ENCODE results near the gene RPRML.
"Not testable (repeated sequence)": the region's sequence is repeated elsewhere in the genome, so short reads cannot be mapped to it uniquely, and the experiment has no call there.

RPRML gene

DNA sequence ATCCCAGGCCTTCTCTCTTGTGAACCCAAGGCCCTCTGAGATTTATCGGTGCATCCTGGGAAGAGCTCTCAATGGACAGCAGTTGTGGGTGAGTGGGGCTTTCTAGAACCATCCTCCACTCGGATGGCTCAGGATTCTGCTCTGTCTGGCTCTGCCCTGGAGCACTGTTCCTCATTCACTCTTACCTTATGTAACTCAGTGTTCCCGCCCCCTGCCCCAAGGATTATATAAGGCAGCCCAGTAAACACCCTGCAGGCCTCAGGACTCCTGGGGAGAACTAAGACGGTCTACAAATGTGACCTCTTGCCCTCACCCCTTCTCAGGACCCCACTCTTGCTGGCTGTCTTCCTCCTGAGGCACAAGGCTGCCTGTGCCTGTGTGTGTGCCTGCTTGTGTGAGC is 3.8 kb downstream of the RPRML start:
- DNase-seq: no peak

DNA sequence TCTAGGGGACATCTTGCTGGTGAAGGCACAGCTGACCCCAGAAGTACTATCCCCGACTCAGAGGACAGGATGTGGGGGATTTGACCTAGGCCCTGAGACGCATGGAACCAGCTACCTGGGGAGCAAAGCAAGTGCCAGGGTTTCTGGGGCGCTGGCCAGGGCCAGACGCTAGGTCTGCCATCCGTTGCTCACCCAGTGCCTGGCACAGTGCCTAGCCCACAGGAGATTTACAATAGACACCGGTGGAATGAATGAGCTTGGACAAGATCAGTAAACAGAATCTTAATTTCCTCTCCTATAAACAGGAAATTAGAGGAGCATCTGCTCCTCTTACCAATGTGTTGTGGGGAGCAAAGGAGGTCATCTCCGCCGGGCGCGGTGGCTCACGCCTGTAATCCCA is 5.0 kb downstream of the RPRML start:
- DNase-seq: no peak

DNA sequence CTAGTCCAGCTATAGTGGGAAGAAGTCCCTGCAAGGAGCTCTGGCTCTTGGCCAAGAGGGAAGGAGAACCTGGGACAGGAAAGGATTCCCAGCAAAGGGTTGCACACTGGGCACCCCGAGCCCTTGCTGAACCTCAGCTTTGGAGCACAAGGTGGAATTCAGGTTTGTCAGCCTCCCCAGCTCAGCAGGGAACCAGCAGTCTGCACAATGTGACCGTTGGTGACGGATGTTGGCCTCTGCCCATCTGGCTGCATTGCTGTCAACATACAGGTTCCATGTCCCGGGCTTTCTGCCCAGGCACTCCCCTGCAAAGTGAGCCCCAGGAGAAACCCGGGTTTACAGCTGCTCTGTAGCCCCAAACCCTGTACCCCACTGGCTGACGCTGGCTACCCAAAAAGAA is 6.7 kb downstream of the RPRML start:
- no peak for DNase-seq

DNA sequence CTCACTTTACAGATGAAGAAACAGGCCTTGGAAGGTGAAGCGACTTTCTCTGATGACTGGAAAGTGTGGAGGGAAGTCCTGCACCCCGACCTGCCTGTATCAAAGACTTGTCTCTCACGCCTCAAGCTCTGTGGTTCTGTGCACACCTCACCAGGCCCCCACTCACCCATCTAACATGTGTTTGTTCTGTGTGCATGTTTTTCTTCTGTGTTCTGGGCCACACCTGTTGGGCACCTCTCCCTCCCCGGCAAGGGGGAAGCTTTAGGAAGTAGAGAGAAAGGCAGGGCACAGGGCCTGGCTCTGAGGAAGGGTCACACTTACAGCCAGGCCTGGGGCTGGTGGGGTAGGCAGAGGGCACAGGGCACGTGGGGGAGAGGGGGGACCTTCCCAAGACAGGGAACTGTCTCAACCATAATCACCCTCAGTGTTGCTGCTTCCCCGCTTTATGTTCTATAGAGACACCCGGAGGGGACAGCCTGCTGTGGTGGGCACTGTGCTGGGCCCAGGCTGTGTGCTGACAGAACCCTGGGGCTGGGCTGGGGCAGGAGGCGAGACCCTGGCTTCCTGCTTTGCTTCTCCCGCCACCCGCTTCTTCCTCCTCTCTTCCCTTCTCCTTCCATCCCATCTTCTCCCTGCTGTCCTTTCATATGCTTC is 7.3 kb downstream of the RPRML start:
- DNase-seq: no peak

DNA sequence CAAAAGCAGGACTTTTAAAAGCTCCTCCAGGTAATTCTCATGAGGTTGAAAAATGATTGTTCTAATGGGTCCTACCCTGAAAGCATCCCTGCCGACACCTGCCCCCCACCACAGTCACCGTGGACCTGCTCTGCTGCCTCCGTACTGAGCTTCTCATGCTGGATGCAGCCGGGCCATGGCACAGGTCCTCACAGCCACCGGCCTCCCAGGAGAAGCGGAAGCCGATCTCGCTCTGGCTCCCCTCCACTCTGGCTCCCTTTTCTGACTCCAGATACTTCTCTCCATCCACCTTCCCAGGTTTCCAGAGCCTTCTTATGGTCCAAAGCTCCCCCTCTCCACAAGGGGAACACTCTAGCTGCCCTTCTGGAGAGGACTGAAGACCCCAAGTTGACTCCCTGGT is 10.2 kb downstream of the RPRML start:
- no peak for DNase-seq

DNA sequence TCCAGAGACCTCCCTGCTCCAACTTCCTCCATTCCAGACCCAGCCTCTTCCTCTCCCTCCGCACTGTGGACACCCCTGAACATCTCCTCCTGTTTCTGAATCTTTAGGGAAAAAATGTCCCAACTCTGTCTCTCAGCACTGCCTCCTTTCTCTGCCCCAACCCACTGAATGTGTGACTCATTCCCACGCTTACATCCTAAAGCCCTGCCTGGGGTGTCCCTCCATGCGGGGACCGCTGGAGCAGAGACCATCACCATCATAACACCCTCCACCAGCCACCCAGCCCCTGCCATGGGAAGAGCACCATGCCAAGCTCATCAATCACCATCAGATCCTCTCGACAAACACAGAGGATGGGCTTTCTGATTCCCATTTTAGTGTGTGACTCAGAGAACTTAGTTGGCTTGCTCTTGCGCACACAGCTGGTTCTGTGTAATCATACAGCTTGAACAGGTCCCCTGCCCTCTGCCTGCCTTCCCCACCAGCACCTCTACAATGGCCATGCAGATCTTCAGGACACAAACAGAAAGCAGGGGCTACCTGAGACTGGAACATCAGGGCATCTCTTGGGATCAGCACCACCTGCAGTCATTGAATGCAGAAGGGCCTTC is 10.7 kb downstream of the RPRML start:
- DNase-seq: no peak

DNA sequence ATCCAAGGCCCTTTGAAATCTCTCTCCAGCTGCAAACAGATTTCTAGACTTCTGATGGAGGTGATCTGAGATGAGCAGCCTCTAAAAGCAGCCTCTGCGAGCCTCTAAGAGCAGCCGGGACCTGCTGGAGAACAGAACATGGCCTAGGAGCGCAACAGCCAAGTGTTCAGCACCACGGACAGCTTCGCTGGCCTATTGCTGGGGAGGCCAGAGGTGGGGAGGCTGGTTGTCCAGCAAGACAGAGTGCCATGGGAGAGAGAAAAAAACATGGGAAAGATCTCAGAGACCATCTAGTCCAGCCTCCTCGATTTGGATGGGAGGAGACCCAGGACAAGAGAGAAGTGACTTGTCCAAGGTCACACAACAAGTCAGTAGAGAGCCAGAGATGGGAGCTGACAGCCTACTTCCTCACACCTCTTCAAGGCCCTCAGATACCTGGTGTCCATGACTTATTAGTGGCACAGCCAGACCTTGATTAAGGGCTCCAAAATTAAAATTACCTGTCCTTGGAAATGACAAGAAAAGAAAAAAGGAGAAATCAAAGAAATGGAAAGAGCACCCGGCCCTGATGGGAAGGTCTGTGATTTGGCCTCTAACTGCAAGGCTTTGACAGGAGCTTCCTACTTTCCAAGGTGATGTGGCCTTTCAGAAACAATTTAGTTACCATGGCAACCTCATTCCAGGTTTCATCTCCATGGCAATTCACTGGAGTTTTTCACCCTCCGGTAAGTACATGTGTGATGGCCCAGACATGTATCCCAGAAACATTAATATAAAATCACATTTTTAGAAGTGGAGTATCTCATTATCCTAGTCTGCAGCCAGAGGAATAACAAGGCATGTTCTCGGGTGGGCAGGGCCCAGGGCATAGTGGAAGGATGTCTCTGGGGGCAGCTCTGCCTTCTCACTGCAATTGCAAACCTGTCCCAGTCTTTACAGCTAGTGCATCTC is 14.5 kb downstream of the RPRML start:
- DNase-seq: no peak

DNA sequence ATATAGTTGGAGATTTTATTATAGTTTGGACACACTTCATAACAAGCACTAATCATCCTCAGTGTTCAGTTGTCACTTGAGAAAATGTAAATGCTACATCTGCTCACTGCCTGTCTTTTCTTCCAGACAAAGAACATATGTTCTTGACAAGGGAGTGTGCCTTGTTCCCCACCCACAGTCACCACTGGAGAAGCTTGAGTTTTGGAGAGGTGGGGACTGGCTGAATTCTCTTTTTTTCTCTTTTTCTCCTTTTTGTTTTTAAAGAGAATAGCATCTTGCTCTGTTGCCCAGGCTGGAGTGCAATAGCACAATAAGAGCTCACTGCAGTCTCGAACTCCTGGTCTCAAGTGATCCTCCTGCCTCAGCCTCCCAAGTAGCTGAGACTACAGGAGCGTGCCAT is 15.5 kb downstream of the RPRML start:
- no peak for DNase-seq

DNA sequence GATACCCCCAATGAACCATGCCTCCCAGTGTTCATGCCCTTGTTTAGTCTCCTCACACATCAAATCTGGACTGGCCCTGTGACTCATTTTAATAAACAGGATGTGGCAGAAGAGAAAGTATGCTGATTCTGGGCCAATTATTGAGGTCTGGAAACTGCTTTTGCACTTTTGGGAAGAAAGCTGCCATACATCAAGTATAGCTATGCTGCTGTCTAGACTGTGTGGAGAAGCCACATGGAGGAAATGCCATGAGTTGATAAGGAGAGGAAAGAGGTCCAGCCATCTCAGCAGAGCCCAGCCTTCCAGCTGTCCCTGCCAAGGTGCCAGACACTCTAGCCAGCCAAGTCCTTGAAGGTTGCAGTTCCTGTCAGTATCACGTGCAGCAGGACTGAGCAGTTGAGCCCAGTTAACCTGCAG is 16.7 kb downstream of the RPRML start:
- no peak for DNase-seq

DNA sequence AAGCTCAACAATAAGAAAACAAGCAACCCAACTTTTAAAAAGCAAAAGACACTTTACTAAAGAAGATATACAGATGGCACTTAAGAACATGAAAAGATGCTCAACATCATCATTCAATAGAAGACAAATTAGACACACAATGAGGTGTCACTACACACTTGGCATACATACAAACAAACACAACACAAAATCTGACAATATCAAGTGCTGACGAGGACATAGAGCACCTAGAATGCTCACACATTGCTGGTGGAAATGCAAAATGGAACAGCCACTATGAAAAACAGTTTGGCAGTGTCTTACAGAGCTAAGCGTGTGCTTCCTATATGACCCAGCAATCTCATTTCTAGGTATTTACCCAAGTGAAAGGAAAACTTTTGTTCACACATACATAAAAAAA is 18.9 kb downstream of the RPRML start:
- DNase-seq: no peak

DNA sequence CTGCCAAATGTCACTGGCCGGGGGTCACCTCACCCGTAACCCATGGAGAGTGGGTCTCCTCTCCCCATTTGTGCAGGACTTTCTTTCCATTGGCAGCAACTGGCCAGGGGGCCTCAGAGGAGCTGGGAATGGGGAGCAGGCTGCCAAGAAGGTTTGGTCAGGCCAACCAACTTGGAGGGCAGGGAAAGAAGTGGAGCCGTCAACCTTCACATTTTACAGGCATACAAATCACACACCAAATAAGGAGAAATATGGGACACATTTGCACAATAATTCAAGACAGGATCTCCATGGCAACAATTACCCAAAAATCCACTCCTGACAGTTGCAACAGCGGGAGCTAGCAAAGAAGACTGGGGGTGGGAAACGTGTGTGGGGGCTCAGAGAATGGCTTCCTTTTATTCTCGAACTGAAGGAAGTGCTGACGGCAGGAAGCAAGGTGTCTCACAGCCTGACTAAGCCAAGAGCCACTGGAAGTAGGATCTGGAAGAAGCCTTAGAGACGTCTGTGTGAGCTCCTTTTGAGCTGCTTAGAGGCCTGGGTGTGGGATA is 20.9 kb downstream of the RPRML start:
- no peak for DNase-seq

DNA sequence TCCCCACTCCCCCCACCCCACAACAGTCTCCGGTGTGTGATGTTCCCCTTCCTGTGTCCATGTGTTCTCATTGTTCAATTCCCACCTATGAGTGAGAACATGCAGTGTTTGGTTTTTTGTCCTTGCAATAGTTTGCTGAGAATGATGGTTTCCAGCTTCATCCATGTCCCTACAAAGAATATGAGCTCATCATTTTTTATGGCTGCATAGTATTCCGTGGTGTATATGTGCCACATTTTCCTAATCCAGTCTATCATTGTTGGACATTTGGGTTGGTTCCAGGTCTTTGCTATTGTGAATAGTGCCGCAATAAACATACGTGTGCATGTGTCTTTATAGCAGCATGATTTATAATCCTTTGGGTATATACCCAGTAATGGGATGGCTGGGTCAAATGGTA is 25.9 kb downstream of the RPRML start:
- DNase-seq: not testable (repeated sequence)

DNA sequence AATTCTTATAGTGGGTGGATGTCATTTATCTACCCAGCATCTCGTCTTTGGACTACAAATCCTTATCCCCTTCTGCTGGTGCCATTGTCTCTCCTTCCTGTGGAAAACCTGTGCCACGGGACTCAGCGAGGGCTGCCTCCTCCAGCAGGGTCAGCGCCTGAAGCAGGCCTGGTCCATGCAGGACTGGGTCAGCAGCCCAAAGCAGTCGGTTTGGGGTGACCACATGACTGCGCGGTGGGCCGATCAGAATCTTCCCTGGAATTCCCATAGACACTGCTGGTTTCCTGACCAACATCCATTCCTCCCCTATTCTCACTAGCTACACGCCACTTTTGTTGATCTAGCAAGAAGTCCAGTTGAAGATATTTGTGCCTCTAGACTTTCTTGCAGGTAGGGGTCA is 26.9 kb downstream of the RPRML start:
- no peak for DNase-seq

DNA sequence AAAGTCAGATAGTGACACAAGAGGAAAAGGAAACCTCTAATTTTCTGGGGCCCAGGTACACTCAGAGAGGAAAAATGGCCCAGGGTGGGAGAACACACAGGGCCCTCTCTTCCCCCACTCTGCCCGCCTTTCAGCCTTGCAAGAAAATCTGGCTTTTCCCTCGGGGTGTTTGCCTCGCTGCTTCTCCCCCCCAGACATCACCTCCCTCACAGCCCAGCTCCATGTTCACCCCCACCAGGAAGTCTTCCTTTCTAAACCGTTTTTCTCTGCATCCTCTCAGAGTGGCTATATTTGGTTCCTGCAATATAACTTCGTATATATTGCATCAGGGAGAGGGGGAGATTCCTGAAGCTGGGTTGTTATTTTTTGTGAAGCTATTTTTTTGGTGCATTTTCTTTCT is 27.3 kb downstream of the RPRML start:
- no peak for DNase-seq

DNA sequence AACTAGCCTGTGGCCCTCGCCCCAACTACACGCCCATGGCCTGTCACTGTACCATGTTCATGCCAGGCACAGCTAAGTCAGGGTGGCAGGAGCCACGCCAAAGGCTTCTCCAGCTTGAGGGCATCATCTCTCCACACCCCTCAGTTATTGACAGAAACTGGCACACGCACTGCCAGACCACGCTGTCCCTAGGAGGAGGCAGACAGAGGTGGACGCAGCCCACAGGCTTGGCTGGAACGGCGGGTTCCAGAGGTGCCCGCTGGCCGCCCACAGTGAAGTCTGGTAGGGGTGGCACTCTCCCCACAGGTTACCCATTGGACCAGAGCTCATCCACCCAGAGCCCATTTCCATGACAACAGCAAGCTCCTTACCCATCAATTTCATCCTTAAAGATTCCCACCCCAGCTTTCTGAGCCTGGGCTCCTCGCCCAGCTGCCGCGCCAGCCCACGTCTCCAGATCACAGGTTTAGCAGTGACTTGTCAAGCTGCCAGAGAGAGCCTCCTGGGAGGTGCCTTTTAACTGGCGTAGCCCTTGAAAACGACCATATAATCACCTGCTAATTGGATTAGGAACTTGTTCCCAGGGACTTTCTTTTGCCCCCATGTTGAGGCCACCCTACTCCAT is 27.9 kb downstream of the RPRML start:
- DNase-seq: no peak

DNA sequence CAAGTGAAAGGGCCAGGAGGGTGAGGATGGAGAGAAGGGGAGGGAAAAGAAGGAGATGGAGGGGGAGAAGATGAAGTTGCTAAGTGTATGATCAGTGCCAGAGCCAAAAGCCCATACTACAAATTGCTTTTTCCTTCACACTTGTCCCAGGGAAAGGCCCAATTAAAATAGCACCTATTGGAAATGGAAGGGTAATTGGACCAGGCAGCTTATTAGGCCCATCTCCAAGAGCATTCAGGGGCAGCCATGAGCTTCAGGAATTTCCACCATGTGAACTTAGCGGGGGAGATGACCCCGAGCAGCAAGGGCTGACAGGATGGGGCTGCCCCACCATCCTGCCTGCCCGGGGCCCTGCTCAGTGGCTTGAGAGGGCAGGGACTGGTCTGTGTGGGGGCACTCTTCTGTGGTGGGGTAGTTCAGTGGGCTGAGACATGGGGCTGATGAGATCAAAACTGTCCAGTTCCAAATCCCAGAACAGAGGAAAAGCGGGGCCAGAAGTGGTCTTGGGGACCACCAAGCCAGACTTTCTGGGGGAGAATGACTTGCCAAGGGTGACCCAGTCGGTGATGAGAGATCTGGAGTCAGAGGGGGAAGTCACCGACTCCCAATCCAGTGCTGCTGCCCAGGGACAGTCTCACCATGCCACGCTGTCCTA is 28.6 kb downstream of the RPRML start:
- DNase-seq: no peak

DNA sequence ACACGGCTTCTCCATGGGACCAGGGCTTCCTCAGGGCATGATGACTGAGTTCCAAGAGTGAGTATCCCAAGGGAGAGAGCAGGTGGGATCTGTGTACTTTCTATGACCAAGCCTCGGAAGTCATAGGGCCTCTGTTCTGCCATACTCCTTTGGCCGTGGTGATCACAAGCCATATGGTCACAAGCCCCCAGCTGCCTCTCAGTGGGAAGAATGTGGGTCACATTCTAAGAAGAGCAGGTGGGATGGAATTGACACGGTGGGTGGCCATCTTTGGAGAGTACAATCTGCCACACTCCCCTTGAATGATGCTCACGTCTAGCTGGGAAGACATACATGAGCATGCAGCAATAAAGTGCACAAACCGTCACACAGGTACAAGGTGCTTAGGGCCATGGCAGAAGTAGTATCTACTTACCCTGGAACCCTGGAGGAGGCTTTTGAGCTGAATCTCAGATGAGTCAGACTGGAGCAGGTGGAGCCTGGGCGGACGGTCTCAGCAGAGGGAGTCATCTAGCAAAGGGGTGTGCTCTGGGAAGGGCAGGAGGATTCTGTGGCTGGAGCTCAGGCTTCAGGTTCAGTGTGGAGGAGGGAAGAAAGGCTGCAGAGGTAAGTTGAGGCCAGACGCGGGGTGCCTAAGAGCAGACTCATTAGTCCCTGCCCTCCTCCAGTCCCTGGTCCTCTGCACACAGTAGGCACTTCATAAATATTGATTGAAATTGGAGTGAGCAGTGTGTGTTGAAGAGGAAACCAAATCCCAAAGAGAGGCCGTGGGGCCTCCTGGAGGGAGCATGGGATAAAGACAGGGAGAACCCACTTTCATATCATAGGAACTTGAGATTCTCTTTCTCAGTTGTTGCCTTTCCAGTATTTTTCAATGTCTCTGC is 29.5 kb downstream of the RPRML start:
- no peak for DNase-seq

DNA sequence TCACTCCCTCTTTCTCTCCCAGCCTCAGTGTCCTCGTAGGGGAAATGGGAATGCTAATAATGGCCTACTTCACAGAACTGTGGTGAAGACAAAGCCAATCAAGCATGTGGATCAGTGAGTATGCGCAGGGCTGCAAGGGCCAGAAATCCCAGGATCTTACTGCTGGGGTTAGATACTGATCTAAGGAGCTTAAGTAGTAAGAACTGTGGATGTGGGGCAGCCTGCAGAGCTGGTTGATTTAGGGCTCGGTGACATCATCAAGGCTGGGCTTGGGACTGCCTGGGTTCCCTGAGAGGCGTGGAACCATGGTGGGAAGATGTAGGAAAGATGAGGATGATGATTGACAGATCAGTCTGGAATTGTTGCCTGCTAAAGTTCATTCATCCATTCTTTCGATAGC is 30.5 kb downstream of the RPRML start:
- DNase-seq: no peak

DNA sequence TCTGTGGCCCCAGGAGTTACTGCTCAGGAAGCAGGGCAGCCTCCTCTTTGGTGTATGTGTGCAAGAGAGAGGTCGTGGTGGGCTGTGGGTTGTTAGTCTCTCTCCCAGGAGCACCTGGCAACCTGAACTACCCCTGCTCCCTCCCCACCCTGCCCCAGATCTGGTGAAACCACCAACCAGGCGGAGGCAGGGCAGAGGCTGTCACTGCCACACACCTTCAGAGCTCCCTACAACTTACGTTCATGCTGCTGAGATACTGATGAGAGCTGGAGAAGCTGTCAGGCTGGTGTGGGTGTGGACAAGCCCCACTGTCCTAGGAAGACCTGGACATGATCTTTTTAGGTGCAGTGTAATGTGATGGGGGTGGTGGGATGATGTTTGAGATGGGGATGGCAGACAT is 31.8 kb downstream of the RPRML start:
- no peak for DNase-seq

DNA sequence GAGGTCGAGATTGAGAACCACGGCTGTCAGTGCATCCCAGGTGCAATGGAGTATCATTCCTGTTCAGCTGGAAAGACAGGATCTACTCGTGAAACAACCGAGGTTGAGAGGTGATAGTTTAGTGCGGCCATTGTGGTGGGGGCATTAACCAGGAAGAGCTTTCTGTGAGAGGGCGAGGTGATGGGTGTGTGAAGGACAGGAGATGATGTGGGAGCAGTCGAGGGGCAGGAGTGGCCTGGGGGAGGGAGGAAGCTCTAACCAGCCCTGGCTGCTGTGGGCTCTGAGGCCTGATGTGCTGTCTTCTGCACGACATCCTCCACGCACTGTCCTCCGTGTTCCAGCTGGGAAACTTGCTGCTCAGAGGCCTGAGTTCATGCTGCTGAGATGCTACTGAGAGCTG is 34.1 kb downstream of the RPRML start:
- no peak for DNase-seq

DNA sequence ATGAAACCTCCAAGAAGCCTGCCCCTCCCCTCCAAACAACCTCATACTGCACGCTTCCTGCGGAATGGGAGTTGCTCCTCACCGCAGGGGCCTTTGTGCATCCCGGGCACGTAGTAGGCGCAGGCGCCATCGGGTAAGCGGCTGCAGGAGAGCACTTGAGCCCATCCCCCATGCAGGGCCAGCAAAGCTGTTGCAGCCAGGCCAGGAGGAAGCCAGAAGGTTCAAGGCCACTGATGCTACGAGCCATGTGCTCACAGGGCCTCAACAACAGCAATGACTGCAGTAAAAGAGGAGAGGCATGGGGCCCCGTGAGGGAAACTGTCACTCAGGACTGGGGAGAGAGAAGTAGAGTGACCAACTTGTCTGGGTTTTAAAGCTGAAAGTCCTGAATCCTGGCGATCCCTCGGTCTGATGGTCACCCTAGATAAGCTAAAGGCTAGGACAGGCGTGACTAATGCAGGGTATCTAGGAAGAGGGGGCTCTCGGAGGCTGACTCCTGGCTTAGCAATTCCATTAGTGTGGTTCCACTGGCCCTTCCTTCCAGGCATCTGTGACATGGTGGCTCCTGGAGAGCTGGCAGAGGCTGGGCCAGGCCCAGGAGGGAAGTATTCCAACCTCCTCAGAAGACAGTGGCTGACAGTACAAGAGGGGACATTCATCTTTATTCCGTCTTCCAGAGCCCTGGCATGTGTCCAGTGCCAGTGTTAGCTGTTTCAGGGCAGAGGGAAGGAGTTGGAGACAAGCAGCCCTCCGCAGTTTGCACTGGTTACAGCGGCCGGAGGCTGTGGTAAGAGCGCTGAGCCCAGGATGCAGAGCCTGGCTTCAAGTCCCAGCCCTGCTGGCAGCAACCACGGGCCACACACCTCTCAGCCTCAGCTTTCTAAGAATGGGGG is 35.3 kb downstream of the RPRML start:
- DNase-seq: peak; percentile 63
